ENCODE results near the gene PID1. TPM values are rescaled to one million over a fixed set of nuclear protein-coding genes. Genes with fewer than 3 reads are reported as not detected.

The PID1 gene
- total and polyA plus RNA-seq, 2 donors (not counting 1 experiment from before 2014, with no cell fraction given) = 0.10 TPM; not detected in 1

- Histone ChIP-seq H3K4me3 (ENCODE audit: control extremely low read depth in 1 of 5, extremely low read depth in 1 of 5, insufficient read depth in 1 of 5, low read depth in 2 of 5, low read length in 4 of 5) (no peak overlapping the region), H3K36me3 (replicated peaks in 1 of 2; ENCODE audit: control extremely low read depth in 1 of 2, control insufficient read depth in 1 of 2, extremely low read depth in 1 of 2, insufficient read depth in 2 of 2, low read length in 1 of 2) (no peaks in the 10 kb centered on the region), H3K27me3 (replicated peaks in 1 of 4; ENCODE audit: control extremely low read depth in 1 of 4, control insufficient read depth in 3 of 4, insufficient read depth in 4 of 4, low read length in 3 of 4) (no peaks in the 10 kb centered on the region), H3K4me2 (replicated peaks; ENCODE audit: low read depth, low read length, poor library complexity, severe bottlenecking) (no peak overlapping the region), H3K9me3 (ENCODE audit: control extremely low read depth in 1 of 3, control insufficient read depth in 2 of 3, insufficient read depth in 1 of 3, low read length in 2 of 3) (no peaks in the 10 kb centered on the region), H3K79me2 (ENCODE audit: control insufficient read depth, insufficient read depth, low read length) (no peaks in the 10 kb centered on the region), H3K27ac (ENCODE audit: low read length in 2 of 2) (no peak overlapping the region), H2AFZ (ENCODE audit: insufficient read depth, low read depth, low read length, poor library complexity, severe bottlenecking) (no peak overlapping the region), H3K9ac (ENCODE audit: low read length) (no peak overlapping the region), H3K4me1 (ENCODE audit: control insufficient read depth in 2 of 2, insufficient read depth in 2 of 2, low read length in 2 of 2) (no peaks in the 10 kb centered on the region), H4K20me1 (ENCODE audit: control insufficient read depth, insufficient read depth, low read length, poor library complexity, severe bottlenecking) (no peaks in the 10 kb centered on the region)
- Mint-ChIP-seq H3K4me3 (no peak overlapping the region), H3K27me3 (no peaks in the 10 kb centered on the region), H3K9me3 (ENCODE audit: insufficient read depth) (peaks cover 2% of the 10 kb centered on the region), H3K4me1 (no peaks in the 10 kb centered on the region), H3K27ac (no peak overlapping the region)
- ATAC-seq (ENCODE audit: low read depth) (no peak), DNase-seq (no peak)
- intact Hi-C loops (cut with micrococcal nuclease) = no loop called here
- POLR2A ChIA-PET = no interaction called here
- TF ChIP-seq EZH2 (IDR thresholded peaks at IDR 0.05; ENCODE audit: borderline replicate concordance, insufficient read depth, low read depth, low read length, poor library complexity, severe bottlenecking) = no peak
- TF ChIP-seq CTCF (IDR thresholded peaks at IDR 0.05) = no peak
- no CpG with 5 or more reads among the region's 1 CpG for WGBS (ENCODE audit: insufficient coverage)
- CTCF ChIA-PET = no interaction called here
Observed at GRCh38 chr2:229101314-229101713, 169.8 kb downstream of the PID1 start.

DNA sequence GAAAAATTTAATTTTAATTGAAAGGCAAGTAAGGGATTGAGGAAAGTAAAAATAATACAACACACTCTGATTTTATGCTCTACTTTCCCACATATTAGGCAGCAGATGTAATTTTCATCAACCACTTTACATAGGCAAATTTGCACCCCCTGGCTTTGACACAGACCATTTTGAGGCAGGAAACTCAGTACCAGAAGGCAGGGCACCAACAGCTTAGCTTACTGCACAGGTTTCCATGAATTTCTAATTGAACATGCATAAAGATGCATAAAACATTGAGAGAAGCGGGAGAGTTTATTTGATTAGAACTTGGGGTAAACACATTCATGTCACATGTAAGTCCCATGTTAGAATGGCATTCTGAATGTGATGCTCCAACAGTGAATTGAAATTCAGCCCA is 171.9 kb downstream of the PID1 start:
- Histone ChIP-seq H3K36me3 (replicated peaks in 1 of 2; ENCODE audit: control extremely low read depth in 1 of 2, control insufficient read depth in 1 of 2, extremely low read depth in 1 of 2, insufficient read depth in 2 of 2, low read length in 1 of 2) (no peaks in the 10 kb centered on the region), H3K9me3 (ENCODE audit: control extremely low read depth in 1 of 3, control insufficient read depth in 2 of 3, insufficient read depth in 1 of 3, low read length in 2 of 3) (no peaks in the 10 kb centered on the region), H3K4me1 (ENCODE audit: control insufficient read depth in 2 of 2, insufficient read depth in 2 of 2, low read length in 2 of 2) (no peaks in the 10 kb centered on the region), H2AFZ (ENCODE audit: insufficient read depth, low read depth, low read length, poor library complexity, severe bottlenecking) (no peak overlapping the region), H3K9ac (ENCODE audit: low read length) (no peak overlapping the region), H3K4me3 (ENCODE audit: control extremely low read depth in 1 of 5, extremely low read depth in 1 of 5, insufficient read depth in 1 of 5, low read depth in 2 of 5, low read length in 4 of 5) (no peak overlapping the region), H3K4me2 (replicated peaks; ENCODE audit: low read depth, low read length, poor library complexity, severe bottlenecking) (no peak overlapping the region), H3K79me2 (ENCODE audit: control insufficient read depth, insufficient read depth, low read length) (no peaks in the 10 kb centered on the region), H3K27me3 (replicated peaks in 1 of 4; ENCODE audit: control extremely low read depth in 1 of 4, control insufficient read depth in 3 of 4, insufficient read depth in 4 of 4, low read length in 3 of 4) (no peaks in the 10 kb centered on the region), H3K27ac (ENCODE audit: low read length in 2 of 2) (no peak overlapping the region), H4K20me1 (ENCODE audit: control insufficient read depth, insufficient read depth, low read length, poor library complexity, severe bottlenecking) (no peaks in the 10 kb centered on the region)
- WGBS (ENCODE audit: insufficient coverage) = 100% methylated on average over 1 of the region's 1 CpG
- no peak for ATAC-seq (ENCODE audit: low read depth)
- no peak overlapping the region for H3K27ac Mint-ChIP-seq
- ChIA-PET CTCF (no interaction called here), POLR2A (no interaction called here)
- TF ChIP-seq CTCF (IDR thresholded peaks at IDR 0.05) = no peak
- no peak for TF ChIP-seq EZH2 (IDR thresholded peaks at IDR 0.05; ENCODE audit: borderline replicate concordance, insufficient read depth, low read depth, low read length, poor library complexity, severe bottlenecking)
- H3K9me3 Mint-ChIP-seq (ENCODE audit: insufficient read depth) = peaks cover 2% of the 10 kb centered on the region
- H3K4me3 Mint-ChIP-seq = no peak overlapping the region
- no peaks in the 10 kb centered on the region for H3K4me1 Mint-ChIP-seq
- H3K27me3 Mint-ChIP-seq = no peaks in the 10 kb centered on the region
- intact Hi-C loops (cut with micrococcal nuclease) = no loop called here
- no peak for DNase-seq
